Breast epithelium (tissue), 3 donors: ENCODE measurements around the gene ROPN1B.

ENCODE experiments used
- POLR2A ChIP-seq: fragments of 450-650 bp; IDR thresholded peaks from one replicate; pipeline ENCODE4 v1.6.1; 2016; ENCODE audit warnings: antibody characterized with exemption, mild to moderate bottlenecking, moderate library complexity
- TF ChIP-seq, protein P1 (sequence below), 3 donors: fragments of 450-650 bp; IDR thresholded peaks; one replicate each; pipeline ENCODE4 v1.5.1; 2016 to 2017; ENCODE audit warnings: antibody characterized with exemption in 3 of 3, mild to moderate bottlenecking in 3 of 3, moderate library complexity in 3 of 3

DNA sequence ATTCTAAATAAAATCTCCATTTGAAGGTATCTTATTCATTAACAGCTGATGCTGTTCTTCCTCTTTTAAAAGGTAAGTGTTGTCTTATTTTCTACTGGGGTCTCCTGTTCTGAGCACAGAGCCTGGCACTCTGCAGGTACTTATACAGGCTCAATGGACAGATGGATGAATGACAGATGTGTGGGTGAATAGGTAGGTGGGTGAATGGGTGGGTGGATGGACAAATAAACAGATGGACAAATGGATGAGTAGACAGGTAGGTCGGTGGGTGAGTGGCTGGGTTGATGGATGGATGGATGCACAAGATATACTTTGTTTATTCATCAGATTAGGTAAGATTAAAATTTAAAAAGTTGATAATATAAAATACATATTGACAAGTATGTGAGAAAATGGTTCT lies 61.5 kb downstream of the ROPN1B start:
- TF ChIP-seq, protein P1, sequence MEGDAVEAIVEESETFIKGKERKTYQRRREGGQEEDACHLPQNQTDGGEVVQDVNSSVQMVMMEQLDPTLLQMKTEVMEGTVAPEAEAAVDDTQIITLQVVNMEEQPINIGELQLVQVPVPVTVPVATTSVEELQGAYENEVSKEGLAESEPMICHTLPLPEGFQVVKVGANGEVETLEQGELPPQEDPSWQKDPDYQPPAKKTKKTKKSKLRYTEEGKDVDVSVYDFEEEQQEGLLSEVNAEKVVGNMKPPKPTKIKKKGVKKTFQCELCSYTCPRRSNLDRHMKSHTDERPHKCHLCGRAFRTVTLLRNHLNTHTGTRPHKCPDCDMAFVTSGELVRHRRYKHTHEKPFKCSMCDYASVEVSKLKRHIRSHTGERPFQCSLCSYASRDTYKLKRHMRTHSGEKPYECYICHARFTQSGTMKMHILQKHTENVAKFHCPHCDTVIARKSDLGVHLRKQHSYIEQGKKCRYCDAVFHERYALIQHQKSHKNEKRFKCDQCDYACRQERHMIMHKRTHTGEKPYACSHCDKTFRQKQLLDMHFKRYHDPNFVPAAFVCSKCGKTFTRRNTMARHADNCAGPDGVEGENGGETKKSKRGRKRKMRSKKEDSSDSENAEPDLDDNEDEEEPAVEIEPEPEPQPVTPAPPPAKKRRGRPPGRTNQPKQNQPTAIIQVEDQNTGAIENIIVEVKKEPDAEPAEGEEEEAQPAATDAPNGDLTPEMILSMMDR (IDR thresholded peaks at IDR 0.05), result no peak
- no peak for TF ChIP-seq POLR2A
